Mammary epithelial cell (primary cell): ENCODE results near the gene PSENEN.

Experiments
- CTCF ChIP-seq, 2 donors: IDR thresholded peaks in 1 of 2; conservative IDR thresholded peaks in 1 of 2; 2 replicates each; pipeline ENCODE4 v1.5.1; 2011 to 2012; ENCODE audit warnings: inconsistent platforms in 2 of 2, low read length in 2 of 2, mild to moderate bottlenecking in 2 of 2, control low read depth in 1 of 2, low read depth in 1 of 2; ENCODE audit not compliant: insufficient read depth in 1 of 2; ENCODE audit errors: extremely low read depth in 1 of 2
- EZH2 ChIP-seq: IDR thresholded peaks from 2 replicates; pipeline ENCODE4 v1.6.1; 2012; ENCODE audit warnings: low read length, inconsistent platforms, borderline replicate concordance

GRCh38 chr19:35722897-35723296, 22.6 kb upstream of the PSENEN start:
- TF ChIP-seq CTCF (conservative IDR thresholded peaks at IDR 0.05 in 1 of 2, IDR thresholded peaks at IDR 0.05 in 1 of 2; ENCODE audit: extremely low read depth in 1 of 2, insufficient read depth in 1 of 2, low read depth in 1 of 2, low read length in 2 of 2): no peak
- TF ChIP-seq EZH2: no peak
